ENCODE data around the gene YES1. TPM values are rescaled to one million over a fixed set of nuclear protein-coding genes. Genes with fewer than 3 reads are reported as not detected.
"Not testable (repeated sequence)": the region's sequence is repeated elsewhere in the genome, so short reads cannot be mapped to it uniquely, and the experiment has no call there.

The YES1 gene
- total and polyA plus RNA-seq, 12 donors = 11.5 to 84.1 (median 42.5) TPM

GRCh38 chr18:685438-685837, 126.6 kb downstream of the YES1 start:
- H3K4me3 ChIP-seq = no peak overlapping the region
- intact Hi-C loops (cut with DNase I) = no loop called here
- H3K27me3 ChIP-seq = no peaks in the 10 kb centered on the region
- no peaks in the 10 kb centered on the region for H3K4me1 ChIP-seq (replicated peaks in 1 of 2)
- no peak for DNase-seq
- TF ChIP-seq POLR2A (IDR thresholded peaks at IDR 0.05) = no peak
- no peak for TF ChIP-seq CTCF (IDR thresholded peaks at IDR 0.05)
- H3K9me3 ChIP-seq (replicated peaks in 1 of 3) = no peaks in the 10 kb centered on the region
- 91 to 95% (median 93%) methylated on average over 3 of the region's 3 CpGs for WGBS, 4 donors
- peaks cover 0 to 23% of the 10 kb centered on the region in 2 donors for H3K36me3 ChIP-seq (replicated peaks in 1 of 2)
- no peak overlapping the region for H3K27ac ChIP-seq

GRCh38 chr18:683531-683930, 128.5 kb downstream of the YES1 start:
- H3K27me3 ChIP-seq = no peaks in the 10 kb centered on the region
- TF ChIP-seq POLR2A (IDR thresholded peaks at IDR 0.05) = no peak
- no peak for TF ChIP-seq CTCF (IDR thresholded peaks at IDR 0.05)
- no peaks in the 10 kb centered on the region for H3K4me1 ChIP-seq (replicated peaks in 1 of 2)
- H3K9me3 ChIP-seq (replicated peaks in 1 of 3) = no peaks in the 10 kb centered on the region
- H3K36me3 ChIP-seq (replicated peaks in 1 of 2) = peaks cover 0 to 23% of the 10 kb centered on the region in 2 donors
- 80 to 87% (median 86%) methylated on average over 1 to 5 of the region's 5 CpGs for WGBS, 4 donors
- no peak overlapping the region for H3K27ac ChIP-seq
- peak in 2 of 7 donors; percentile 6 to 37 for DNase-seq
- H3K4me3 ChIP-seq = no peak overlapping the region
- intact Hi-C loops (cut with DNase I) = no loop called here

DNA sequence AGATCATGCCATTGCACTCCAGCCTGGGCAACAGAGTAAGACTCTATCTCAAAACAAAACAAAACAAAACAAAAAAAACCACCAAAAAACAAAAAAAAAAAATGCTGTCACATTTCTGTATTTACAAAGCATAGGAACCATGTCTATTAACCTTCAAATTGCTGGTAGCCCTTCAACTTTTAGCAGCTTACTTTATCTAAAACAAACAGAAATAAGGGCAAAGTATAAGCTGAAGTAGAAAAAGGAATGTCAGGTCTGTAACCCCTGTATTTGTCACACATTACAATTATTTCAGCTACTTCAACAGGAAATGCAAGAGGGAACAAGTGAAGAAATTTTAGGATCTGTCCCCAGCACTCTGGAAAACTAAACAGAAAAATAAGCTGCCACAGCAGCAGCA, 129.2 kb downstream of the YES1 start:
- Histone ChIP-seq H3K36me3 (replicated peaks in 1 of 2) (peaks cover 0 to 23% of the 10 kb centered on the region in 2 donors), H3K4me3 (no peak overlapping the region), H3K27me3 (no peaks in the 10 kb centered on the region), H3K27ac (no peak overlapping the region), H3K4me1 (replicated peaks in 1 of 2) (no peaks in the 10 kb centered on the region), H3K9me3 (replicated peaks in 1 of 3) (no peaks in the 10 kb centered on the region)
- intact Hi-C loops (cut with DNase I) = no loop called here
- no peak for DNase-seq
- no peak for TF ChIP-seq POLR2A (IDR thresholded peaks at IDR 0.05)
- no peak for TF ChIP-seq CTCF (IDR thresholded peaks at IDR 0.05)

DNA sequence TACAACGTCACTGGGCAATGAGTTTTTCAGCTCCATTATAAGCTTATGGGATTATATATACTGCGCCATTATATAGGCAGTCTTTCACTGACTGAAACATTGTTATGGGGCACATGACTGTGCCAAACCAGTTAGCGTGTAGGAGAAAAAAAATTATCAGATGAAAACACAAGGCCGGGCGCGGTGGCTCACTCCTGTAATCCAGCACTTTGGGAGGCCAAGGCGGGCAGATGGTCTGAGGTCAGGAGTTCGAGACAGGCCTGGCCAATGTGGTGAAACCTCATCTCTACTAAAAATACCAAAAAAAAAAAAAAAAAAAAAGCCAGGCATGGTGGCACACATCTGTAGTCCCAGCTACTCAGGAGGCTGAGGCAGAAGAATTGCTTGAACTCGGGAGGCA, 129.6 kb downstream of the YES1 start:
- WGBS, 4 donors = 94 to 96% (median 96%) methylated on average over 6 to 9 of the region's 9 CpGs
- intact Hi-C loops (cut with DNase I); H3K4me3 ChIP-seq; H3K9me3 ChIP-seq (replicated peaks in 1 of 3); H3K27ac ChIP-seq; H3K27me3 ChIP-seq; H3K4me1 ChIP-seq (replicated peaks in 1 of 2): not testable (repeated sequence)
- H3K36me3 ChIP-seq (replicated peaks in 1 of 2) = peaks cover 0 to 23% of the 10 kb centered on the region in 2 donors
- DNase-seq = peak in 2 of 7 donors; percentile 2 to 27

DNA sequence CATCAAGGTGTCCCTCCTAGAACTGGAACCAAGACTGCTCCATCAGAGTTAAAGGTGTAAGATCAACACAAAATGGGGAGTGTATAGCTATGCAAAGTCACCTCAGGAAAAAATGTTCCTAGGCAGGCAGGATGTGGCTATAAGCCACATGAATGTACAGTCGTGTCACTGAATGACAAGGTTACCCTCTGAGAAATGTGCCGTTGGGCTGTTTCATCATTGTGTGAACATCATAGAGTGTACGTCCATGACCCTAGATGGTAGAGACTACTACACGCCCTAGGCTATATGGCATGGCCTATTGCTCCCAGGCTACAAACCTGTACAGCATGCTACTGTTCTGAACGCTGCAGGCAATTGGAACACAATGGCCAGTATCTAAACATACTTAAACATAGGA, 130.1 kb downstream of the YES1 start:
- Histone ChIP-seq H3K4me3 (no peak overlapping the region), H3K27me3 (no peaks in the 10 kb centered on the region), H3K36me3 (replicated peaks in 1 of 2) (peaks cover 0 to 26% of the 10 kb centered on the region in 2 donors), H3K9me3 (replicated peaks in 1 of 3) (no peaks in the 10 kb centered on the region), H3K27ac (no peak overlapping the region), H3K4me1 (replicated peaks in 1 of 2) (peaks cover 0 to 5% of the 10 kb centered on the region in 2 donors)
- TF ChIP-seq CTCF (IDR thresholded peaks at IDR 0.05) = no peak
- TF ChIP-seq POLR2A (IDR thresholded peaks at IDR 0.05) = no peak
- DNase-seq = peak in 2 of 7 donors; percentile 8 to 28
- 85 to 93% (median 88%) methylated on average over 5 of the region's 5 CpGs for WGBS, 4 donors
- intact Hi-C loops (cut with DNase I) = no loop called here
